ENCODE results near the gene CTXND1.
A peak's percentile ranks its signal among the peaks of the same experiment; 100 is the strongest.

Gene CTXND1

DNA sequence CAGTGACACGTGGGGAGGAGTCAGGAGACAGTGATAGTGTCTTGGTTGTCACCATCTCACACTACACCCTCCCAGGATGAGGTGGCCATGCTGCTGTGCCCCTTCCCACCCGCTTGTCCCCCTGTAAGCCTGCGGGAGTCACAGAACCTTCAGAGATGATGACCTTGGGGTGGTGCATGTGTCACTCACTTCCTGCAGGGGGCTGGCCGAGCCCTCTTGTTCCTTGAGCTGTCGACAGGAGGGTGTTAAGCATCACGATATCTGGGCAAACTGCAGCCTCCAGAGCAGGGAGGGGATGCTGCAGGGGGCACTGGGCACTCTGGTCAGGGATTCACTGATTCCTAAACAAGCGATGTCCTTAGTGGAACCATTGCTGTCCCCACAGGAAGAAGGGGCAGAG lies 71.5 kb downstream of the CTXND1 start:
- no peak for DNase-seq

DNA sequence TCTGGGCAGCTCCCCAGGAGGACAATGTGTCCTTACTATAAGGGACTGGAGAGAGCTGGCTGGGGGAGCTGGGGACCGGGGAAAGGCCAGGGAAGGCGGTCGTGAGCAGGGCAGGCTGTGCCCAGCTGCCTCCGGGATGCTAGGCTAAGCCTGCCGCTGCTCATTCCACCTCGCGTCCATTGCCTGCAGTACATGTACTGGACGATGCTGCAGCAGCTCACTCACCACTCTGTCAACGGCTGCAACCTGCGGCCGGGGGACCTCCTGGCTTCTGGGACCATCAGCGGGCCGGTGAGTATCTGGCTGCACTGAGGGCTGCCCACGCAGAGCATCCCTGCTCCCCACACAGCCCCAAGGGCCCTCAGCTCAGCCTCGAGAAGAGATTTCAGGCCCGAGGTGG lies 72.1 kb downstream of the CTXND1 start:
- DNase-seq, result no peak

DNA sequence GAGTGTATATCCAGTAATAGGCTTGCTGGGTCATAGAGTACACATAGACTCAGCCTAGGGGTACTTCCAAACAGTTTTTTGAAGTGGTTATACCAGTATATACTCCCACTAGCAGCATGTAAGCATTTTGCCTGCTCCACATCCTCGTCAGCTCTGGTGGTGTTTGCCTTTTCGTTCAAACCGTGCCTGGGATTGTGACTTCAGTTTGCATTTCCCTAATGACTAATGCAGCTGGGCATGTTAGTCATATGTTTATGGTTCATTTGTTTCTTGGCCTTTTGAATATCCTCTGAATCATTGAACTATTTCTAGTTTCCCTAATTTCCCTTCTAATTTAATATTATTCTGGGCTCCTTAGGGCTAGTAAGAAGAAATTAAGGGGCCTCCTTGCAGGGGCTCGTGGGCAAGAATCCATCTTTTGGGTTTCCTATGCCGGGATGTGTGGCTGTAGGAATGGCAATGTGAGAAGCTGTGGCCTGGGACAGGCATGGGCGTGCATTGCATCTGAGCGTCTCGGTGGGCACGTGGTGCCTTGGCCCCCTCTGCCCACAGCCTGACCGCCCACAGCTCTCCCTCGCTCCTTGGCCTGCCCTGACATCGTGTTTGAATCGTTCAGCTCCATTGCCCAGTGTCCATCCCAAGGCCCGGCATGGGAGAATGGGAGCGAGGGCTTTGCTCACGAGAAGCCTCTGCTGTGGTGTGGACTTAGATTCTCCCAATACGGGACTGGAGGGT lies 72.8 kb downstream of the CTXND1 start:
- no peak for DNase-seq

GRCh38 chr15:80177156-80177555 lies 74.9 kb downstream of the CTXND1 start:
- no peak for DNase-seq

DNA sequence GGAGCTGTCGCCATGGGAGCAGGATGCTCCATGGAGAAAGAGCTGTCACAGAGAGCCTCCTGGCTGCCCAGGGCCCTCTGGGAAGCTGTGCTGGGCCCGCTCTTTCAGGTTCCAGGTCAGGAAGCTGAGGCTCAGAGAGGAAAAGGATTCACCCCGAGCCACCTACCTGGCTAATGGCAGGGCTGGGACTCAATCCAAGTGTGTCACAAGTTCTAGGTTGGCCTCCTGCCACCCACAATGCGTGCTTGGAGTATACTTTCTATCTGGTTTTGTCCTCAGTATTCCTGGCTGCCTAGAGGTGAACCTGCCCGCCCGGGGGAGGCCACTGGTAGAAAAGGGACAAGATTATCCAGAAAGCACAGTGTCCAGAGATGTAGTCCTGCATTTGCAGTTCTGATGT lies 75.6 kb downstream of the CTXND1 start:
- no peak for DNase-seq

- DNase-seq, result no peak
These were observed 76.6 kb downstream of the CTXND1 start for GRCh38 chr15:80175436-80175835.

- DNase-seq, result no peak
These were observed 77.8 kb downstream of the CTXND1 start for GRCh38 chr15:80174017-80174746.

- DNase-seq, result peak; percentile 48
These were observed 78.8 kb downstream of the CTXND1 start for GRCh38 chr15:80173022-80173759.

DNA sequence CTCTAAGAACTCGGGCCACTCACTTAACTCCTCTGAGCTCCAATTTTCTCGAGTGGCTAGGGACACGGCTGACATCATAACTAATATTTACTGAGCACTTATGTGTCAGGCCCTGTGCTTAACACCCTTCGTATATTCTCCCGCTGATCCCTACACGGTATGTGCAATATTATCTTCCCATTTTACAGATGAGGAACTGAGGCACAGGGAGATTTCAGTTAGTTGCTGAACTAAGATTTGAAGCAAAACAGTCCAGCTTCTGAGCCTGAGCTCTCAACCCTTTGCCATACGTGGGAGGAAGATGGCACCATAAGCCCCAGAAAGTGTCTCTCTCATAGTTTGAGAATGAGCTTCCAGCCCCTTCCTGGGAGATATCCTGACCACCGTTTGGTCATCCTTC lies 79.6 kb downstream of the CTXND1 start:
- DNase-seq, result no peak

- no peak for DNase-seq
These were observed 80.2 kb downstream of the CTXND1 start for GRCh38 chr15:80171787-80172186.

DNA sequence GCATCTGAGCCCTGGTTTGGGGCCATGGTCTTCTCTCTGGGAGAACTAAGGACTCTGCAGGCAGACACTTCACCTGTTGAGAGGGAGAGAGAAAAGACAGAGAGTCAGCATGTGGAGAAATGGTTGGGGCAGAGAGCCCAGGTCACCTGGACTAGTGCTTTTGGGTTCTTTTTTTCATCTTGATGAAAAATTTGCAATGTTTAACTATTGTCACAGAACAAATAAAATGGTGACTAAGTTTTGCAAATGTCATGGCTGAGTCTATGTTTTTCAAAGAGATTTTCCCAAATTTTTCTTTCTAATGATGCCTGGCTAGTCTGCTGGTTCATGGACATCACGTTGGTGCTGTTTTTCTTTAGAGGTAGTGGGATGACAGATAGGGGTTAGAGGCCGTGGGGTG lies 81.4 kb downstream of the CTXND1 start:
- no peak for DNase-seq

- no peak for DNase-seq
These were observed 82.2 kb downstream of the CTXND1 start for GRCh38 chr15:80169768-80170357.

DNA sequence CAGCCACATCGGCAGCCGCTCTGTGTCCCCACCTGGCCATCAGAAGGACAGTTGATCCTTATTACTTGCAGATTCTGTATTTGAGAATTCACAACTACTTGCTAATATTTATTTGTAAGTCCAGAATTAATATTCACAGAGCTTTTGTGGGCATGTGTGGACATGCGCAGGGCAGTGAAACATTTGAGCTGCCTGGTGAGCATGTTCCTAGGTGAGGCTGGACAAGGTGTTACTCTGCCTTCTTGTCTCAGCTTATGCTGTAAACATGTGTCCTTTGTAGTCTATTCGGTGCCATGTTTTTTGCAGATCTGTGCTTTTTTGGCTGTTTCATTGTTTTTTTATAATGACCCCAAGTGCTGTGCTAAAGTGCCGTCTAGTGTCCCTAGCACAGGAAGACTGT lies 83.6 kb downstream of the CTXND1 start:
- no peak for DNase-seq

GRCh38 chr15:80167936-80168335 lies 84.1 kb downstream of the CTXND1 start:
- no peak for DNase-seq

GRCh38 chr15:80163897-80164296 lies 88.1 kb downstream of the CTXND1 start:
- DNase-seq, result no peak

DNA sequence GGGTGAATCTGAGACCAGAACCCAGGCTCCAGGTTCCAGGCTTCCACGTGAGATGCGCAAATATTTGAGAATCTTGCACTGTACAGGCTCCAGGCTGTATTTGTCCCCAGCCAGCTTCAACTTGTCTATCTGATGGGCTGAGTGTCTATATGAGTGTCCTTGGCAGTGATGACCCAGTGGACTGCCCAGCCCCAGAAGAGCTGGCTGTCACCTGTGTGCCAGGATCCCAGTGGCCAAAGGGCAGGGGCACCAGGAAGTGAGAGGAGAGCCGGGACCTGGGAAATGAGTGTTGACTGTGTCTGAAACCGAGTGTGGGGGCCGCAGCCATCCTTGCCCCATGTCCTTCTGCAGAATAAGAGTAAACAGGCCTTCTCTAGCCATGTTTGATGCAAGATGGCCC lies 88.8 kb downstream of the CTXND1 start:
- DNase-seq, result no peak

- DNase-seq, result no peak
These were observed 89.9 kb downstream of the CTXND1 start for GRCh38 chr15:80162059-80162554.

DNA sequence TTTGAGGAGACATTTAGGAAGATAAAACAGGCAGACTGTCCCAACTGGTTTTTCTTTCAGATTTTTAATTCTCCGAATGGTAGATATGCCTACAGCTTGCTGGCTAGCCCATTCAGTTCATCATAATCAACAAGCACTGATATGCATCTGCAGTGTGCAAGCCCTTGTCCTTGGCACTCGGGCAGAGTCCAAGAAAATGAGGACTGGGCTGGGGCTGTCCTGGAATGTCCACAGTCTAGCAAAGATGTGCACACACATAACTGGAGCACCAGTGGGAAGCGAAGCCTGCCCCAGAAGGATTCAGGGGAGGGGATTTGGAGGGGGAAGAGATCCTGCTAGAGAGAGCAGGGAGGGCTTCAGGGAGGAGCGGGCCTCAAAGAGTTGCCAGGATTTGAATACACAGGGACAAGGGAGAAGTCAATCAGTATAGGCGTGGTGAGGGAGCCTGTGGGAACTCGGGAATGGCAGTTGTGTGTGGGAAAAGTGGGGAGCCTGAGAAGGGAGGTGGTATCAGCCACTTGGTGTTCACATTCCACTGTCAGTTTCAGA lies 90.5 kb downstream of the CTXND1 start:
- no peak for DNase-seq

DNA sequence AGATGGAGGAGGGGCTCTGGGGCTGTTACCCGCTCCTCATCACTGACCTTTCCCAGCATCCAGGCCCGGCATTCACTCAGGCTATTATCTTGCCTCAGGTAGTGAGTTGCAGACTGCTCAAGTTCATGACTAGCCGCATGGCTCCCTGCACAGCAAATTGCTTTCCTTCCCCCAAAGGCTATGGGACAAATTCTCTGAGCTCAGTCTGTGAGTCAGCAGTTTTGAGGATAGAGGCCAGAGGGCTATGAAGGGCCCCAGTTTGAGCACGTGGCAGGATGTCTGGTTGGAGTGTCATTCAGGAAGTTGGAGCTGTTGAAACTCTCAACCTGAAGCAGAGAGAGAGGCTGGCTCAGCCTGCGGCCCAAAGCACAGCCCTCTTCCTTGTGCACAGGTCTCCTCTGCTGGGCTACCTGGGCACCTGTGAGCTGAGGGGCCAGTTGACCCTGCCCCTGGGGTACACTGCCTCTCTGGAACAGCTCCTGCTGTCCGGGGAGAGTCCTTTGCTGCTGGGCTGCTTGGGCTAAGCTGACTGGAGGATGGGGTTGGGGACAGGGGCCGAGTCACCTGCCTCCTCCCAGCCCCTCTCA lies 91.3 kb downstream of the CTXND1 start:
- DNase-seq, result no peak

GRCh38 chr15:80159811-80160569 lies 92.0 kb downstream of the CTXND1 start:
- DNase-seq, result no peak

GRCh38 chr15:80159301-80159700 lies 92.7 kb downstream of the CTXND1 start:
- no peak for DNase-seq

GRCh38 chr15:80157215-80157614 lies 94.8 kb downstream of the CTXND1 start:
- no peak for DNase-seq

Data from central memory CD4-positive, alpha-beta T cell (primary cell).